ENCODE measurements around the gene MLLT6. TPM values are rescaled to one million over a fixed set of nuclear protein-coding genes. Genes with fewer than 3 reads are reported as not detected.

The MLLT6 gene
- total and polyA plus RNA-seq, 4 donors: 18.4 to 94.1 (median 61.8) TPM

- H3K27ac ChIP-seq (ENCODE audit: low read depth, low read length): no peak overlapping the region
- no peaks in the 10 kb centered on the region for H3K27me3 ChIP-seq (ENCODE audit: control insufficient read depth, insufficient read depth, low read length)
- WGBS (ENCODE audit: insufficient coverage): 71% methylated on average over 7 of the region's 11 CpGs
- H3K36me3 ChIP-seq (ENCODE audit: control insufficient read depth, insufficient read depth, low read length): peaks cover 94% of the 10 kb centered on the region
- no peak for DNase-seq (ENCODE audit: low read depth in 4 of 6, low spot score in 6 of 6)
- H3K9me3 ChIP-seq (ENCODE audit: control insufficient read depth, insufficient read depth, low read length): no peaks in the 10 kb centered on the region
- no peaks in the 10 kb centered on the region for H3K4me1 ChIP-seq (ENCODE audit: control insufficient read depth, insufficient read depth, low read length)
- H3K4me3 ChIP-seq (ENCODE audit: low read depth, low read length): no peak overlapping the region
These were observed 8.5 kb downstream of the MLLT6 start for GRCh38 chr17:38713456-38714075.

- H3K36me3 ChIP-seq (ENCODE audit: control insufficient read depth, insufficient read depth, low read length): peaks cover 94% of the 10 kb centered on the region
- no peaks in the 10 kb centered on the region for H3K9me3 ChIP-seq (ENCODE audit: control insufficient read depth, insufficient read depth, low read length)
- peaks cover 12% of the 10 kb centered on the region for H3K4me1 ChIP-seq (ENCODE audit: control insufficient read depth, insufficient read depth, low read length)
- whole genome bisulfite sequencing (ENCODE audit: insufficient coverage): 94% methylated on average over 4 of the region's 9 CpGs
- no peak overlapping the region for H3K27ac ChIP-seq (ENCODE audit: low read depth, low read length)
- DNase-seq (ENCODE audit: low read depth in 4 of 6, low spot score in 6 of 6): no peak
- H3K4me3 ChIP-seq (ENCODE audit: low read depth, low read length): no peak overlapping the region
- H3K27me3 ChIP-seq (ENCODE audit: control insufficient read depth, insufficient read depth, low read length): no peaks in the 10 kb centered on the region
These were observed 10.3 kb downstream of the MLLT6 start for GRCh38 chr17:38715216-38715943.

GRCh38 chr17:38716368-38717005 lies 11.4 kb downstream of the MLLT6 start:
- Histone ChIP-seq H3K4me1 (ENCODE audit: control insufficient read depth, insufficient read depth, low read length) (peaks cover 16% of the 10 kb centered on the region), H3K9me3 (ENCODE audit: control insufficient read depth, insufficient read depth, low read length) (no peaks in the 10 kb centered on the region), H3K27ac (ENCODE audit: low read depth, low read length) (no peak overlapping the region), H3K27me3 (ENCODE audit: control insufficient read depth, insufficient read depth, low read length) (no peaks in the 10 kb centered on the region), H3K4me3 (ENCODE audit: low read depth, low read length) (no peak overlapping the region), H3K36me3 (ENCODE audit: control insufficient read depth, insufficient read depth, low read length) (peaks cover 95% of the 10 kb centered on the region)
- no peak for DNase-seq (ENCODE audit: low read depth in 4 of 6, low spot score in 6 of 6)
- WGBS (ENCODE audit: insufficient coverage): 85% methylated on average over 14 of the region's 18 CpGs

- Histone ChIP-seq H3K4me3 (ENCODE audit: low read depth, low read length) (no peak overlapping the region), H3K9me3 (ENCODE audit: control insufficient read depth, insufficient read depth, low read length) (no peaks in the 10 kb centered on the region), H3K4me1 (ENCODE audit: control insufficient read depth, insufficient read depth, low read length) (peaks cover 20% of the 10 kb centered on the region), H3K36me3 (ENCODE audit: control insufficient read depth, insufficient read depth, low read length) (peaks cover 95% of the 10 kb centered on the region), H3K27me3 (ENCODE audit: control insufficient read depth, insufficient read depth, low read length) (no peaks in the 10 kb centered on the region), H3K27ac (ENCODE audit: low read depth, low read length) (no peak overlapping the region)
- 93% methylated on average over 10 of the region's 12 CpGs for WGBS (ENCODE audit: insufficient coverage)
- no peak for DNase-seq (ENCODE audit: low read depth in 4 of 6, low spot score in 6 of 6)
These were observed 12.2 kb downstream of the MLLT6 start for GRCh38 chr17:38717139-38717745.

- H3K36me3 ChIP-seq (ENCODE audit: control insufficient read depth, insufficient read depth, low read length): peaks cover 84% of the 10 kb centered on the region
- H3K27ac ChIP-seq (ENCODE audit: low read depth, low read length): no peak overlapping the region
- no peak overlapping the region for H3K4me3 ChIP-seq (ENCODE audit: low read depth, low read length)
- 72% methylated on average over 25 of the region's 29 CpGs for WGBS (ENCODE audit: insufficient coverage)
- no peaks in the 10 kb centered on the region for H3K9me3 ChIP-seq (ENCODE audit: control insufficient read depth, insufficient read depth, low read length)
- DNase-seq (ENCODE audit: low read depth in 4 of 6, low spot score in 6 of 6): no peak
- no peaks in the 10 kb centered on the region for H3K27me3 ChIP-seq (ENCODE audit: control insufficient read depth, insufficient read depth, low read length)
- H3K4me1 ChIP-seq (ENCODE audit: control insufficient read depth, insufficient read depth, low read length): peaks cover 29% of the 10 kb centered on the region
These were observed 14.3 kb downstream of the MLLT6 start for GRCh38 chr17:38719289-38719942.

- H3K27ac ChIP-seq (ENCODE audit: low read depth, low read length): peak overlapping the region; percentile 58
These were observed 15.0 kb downstream of the MLLT6 start for GRCh38 chr17:38719943-38720641.

GRCh38 chr17:38720941-38721340 lies 15.9 kb downstream of the MLLT6 start:
- Histone ChIP-seq H3K27ac (ENCODE audit: low read depth, low read length) (peak overlapping the region; percentile 58), H3K9me3 (ENCODE audit: control insufficient read depth, insufficient read depth, low read length) (no peaks in the 10 kb centered on the region), H3K27me3 (ENCODE audit: control insufficient read depth, insufficient read depth, low read length) (no peaks in the 10 kb centered on the region), H3K36me3 (ENCODE audit: control insufficient read depth, insufficient read depth, low read length) (peaks cover 81% of the 10 kb centered on the region), H3K4me3 (ENCODE audit: low read depth, low read length) (no peak overlapping the region), H3K4me1 (ENCODE audit: control insufficient read depth, insufficient read depth, low read length) (peaks cover 43% of the 10 kb centered on the region)
- no peak for DNase-seq (ENCODE audit: low read depth in 4 of 6, low spot score in 6 of 6)
- 89% methylated on average over 4 of the region's 6 CpGs for WGBS (ENCODE audit: insufficient coverage)

More at GRCh38 chr17:38719943-38720641, 15.0 kb downstream of the MLLT6 start:
- peaks cover 36% of the 10 kb centered on the region for H3K4me1 ChIP-seq (ENCODE audit: control insufficient read depth, insufficient read depth, low read length)
- peaks cover 83% of the 10 kb centered on the region for H3K36me3 ChIP-seq (ENCODE audit: control insufficient read depth, insufficient read depth, low read length)
- no peaks in the 10 kb centered on the region for H3K27me3 ChIP-seq (ENCODE audit: control insufficient read depth, insufficient read depth, low read length)
- WGBS (ENCODE audit: insufficient coverage): 56% methylated on average over 31 of the region's 39 CpGs
- no peaks in the 10 kb centered on the region for H3K9me3 ChIP-seq (ENCODE audit: control insufficient read depth, insufficient read depth, low read length)
- no peak overlapping the region for H3K4me3 ChIP-seq (ENCODE audit: low read depth, low read length)
- peak in 1 of 6 donors; percentile 40 for DNase-seq (ENCODE audit: low read depth in 4 of 6, low spot score in 6 of 6)

GRCh38 chr17:38721802-38722201 lies 16.7 kb downstream of the MLLT6 start:
- WGBS (ENCODE audit: insufficient coverage): 84% methylated on average over 11 of the region's 16 CpGs
- DNase-seq (ENCODE audit: low read depth in 4 of 6, low spot score in 6 of 6): no peak
- peaks cover 43% of the 10 kb centered on the region for H3K4me1 ChIP-seq (ENCODE audit: control insufficient read depth, insufficient read depth, low read length)
- H3K27me3 ChIP-seq (ENCODE audit: control insufficient read depth, insufficient read depth, low read length): no peaks in the 10 kb centered on the region
- peaks cover 76% of the 10 kb centered on the region for H3K36me3 ChIP-seq (ENCODE audit: control insufficient read depth, insufficient read depth, low read length)
- H3K9me3 ChIP-seq (ENCODE audit: control insufficient read depth, insufficient read depth, low read length): no peaks in the 10 kb centered on the region
- H3K4me3 ChIP-seq (ENCODE audit: low read depth, low read length): no peak overlapping the region
- peak overlapping the region; percentile 25 for H3K27ac ChIP-seq (ENCODE audit: low read depth, low read length)

Measured in spinal cord (tissue), 10 donors.